GM19463 (cell line): ENCODE results near the gene KLHL3.
"Not testable (repeated sequence)": the region's sequence is repeated elsewhere in the genome, so short reads cannot be mapped to it uniquely, and the experiment has no call there.

Experiments used
- ATAC-seq: cut with Tn5 transposase; IDR thresholded peaks from one replicate; pipeline ENCODE4 v1.9.1; 2021; ENCODE audit warnings: mild to moderate bottlenecking, moderate library complexity; ENCODE audit not compliant: unreplicated experiment

Gene KLHL3

GRCh38 chr5:137672881-137673280 lies 63.0 kb downstream of the KLHL3 start:
- no peak for ATAC-seq

GRCh38 chr5:137672001-137672400 lies 63.9 kb downstream of the KLHL3 start:
- ATAC-seq: no peak

GRCh38 chr5:137669811-137670210 lies 66.1 kb downstream of the KLHL3 start:
- ATAC-seq: no peak

- no peak for ATAC-seq
Observed at GRCh38 chr5:137668637-137669036, 67.3 kb downstream of the KLHL3 start.

- ATAC-seq: no peak
Observed at GRCh38 chr5:137667341-137667740, 68.5 kb downstream of the KLHL3 start.

- no peak for ATAC-seq
Observed at GRCh38 chr5:137666901-137667300, 69.0 kb downstream of the KLHL3 start.

GRCh38 chr5:137666461-137666850 lies 69.4 kb downstream of the KLHL3 start:
- ATAC-seq: peak; percentile 38

- peak; percentile 100 for ATAC-seq
Observed at GRCh38 chr5:137665678-137666460, 70.0 kb downstream of the KLHL3 start.

GRCh38 chr5:137660349-137660817 lies 75.5 kb downstream of the KLHL3 start:
- peak; percentile 86 for ATAC-seq

- no peak for ATAC-seq
Observed at GRCh38 chr5:137659209-137659608, 76.7 kb downstream of the KLHL3 start.

GRCh38 chr5:137658324-137658723 lies 77.6 kb downstream of the KLHL3 start:
- ATAC-seq: no peak

GRCh38 chr5:137657073-137657472 lies 78.8 kb downstream of the KLHL3 start:
- ATAC-seq: no peak

- no peak for ATAC-seq
Observed at GRCh38 chr5:137656558-137656957, 79.3 kb downstream of the KLHL3 start.

- ATAC-seq: no peak
Observed at GRCh38 chr5:137651022-137651421, 84.9 kb downstream of the KLHL3 start.

- no peak for ATAC-seq
Observed at GRCh38 chr5:137649228-137649935, 86.5 kb downstream of the KLHL3 start.

GRCh38 chr5:137648361-137648760 lies 87.5 kb downstream of the KLHL3 start:
- ATAC-seq: no peak

- ATAC-seq: no peak
Observed at GRCh38 chr5:137647401-137647800, 88.5 kb downstream of the KLHL3 start.

- no peak for ATAC-seq
Observed at GRCh38 chr5:137646761-137647160, 89.1 kb downstream of the KLHL3 start.

- not testable (repeated sequence) for ATAC-seq
Observed at GRCh38 chr5:137643081-137643480, 92.8 kb downstream of the KLHL3 start.

GRCh38 chr5:137642091-137642490 lies 93.8 kb downstream of the KLHL3 start:
- ATAC-seq: no peak

- ATAC-seq: no peak
Observed at GRCh38 chr5:137641148-137641547, 94.7 kb downstream of the KLHL3 start.

- ATAC-seq: no peak
Observed at GRCh38 chr5:137639645-137640044, 96.2 kb downstream of the KLHL3 start.
